ENCODE results near the gene VRK3.
A peak's percentile ranks its signal among the peaks of the same experiment; 100 is the strongest.
"Not testable (repeated sequence)": the region's sequence is repeated elsewhere in the genome, so short reads cannot be mapped to it uniquely, and the experiment has no call there.

VRK3 gene

GRCh38 chr19:50025022-50025793, at the start of gene VRK3:
TSS of gene VRK3 (minus strand) at chr19:50025372. CDS start at chr19:50016162, 9,210 bp downstream.
- Histone ChIP-seq H3K27me3 (ENCODE audit: control insufficient read depth in 2 of 2, insufficient read depth in 2 of 2, low read length in 2 of 2) (no peaks in the 10 kb centered on the region), H3K4me1 (ENCODE audit: control insufficient read depth in 2 of 2, insufficient read depth in 2 of 2, low read length in 2 of 2) (peaks cover 10 to 16% of the 10 kb centered on the region in 2 donors), H3K36me3 (ENCODE audit: control insufficient read depth in 2 of 2, insufficient read depth in 2 of 2, low read length in 2 of 2) (peaks cover 0 to 12% of the 10 kb centered on the region in 2 donors), H3K27ac (ENCODE audit: low read depth in 2 of 2, low read length in 2 of 2) (peak within 1 kb of the TSS; percentile 94 to 98), H3K9ac (ENCODE audit: low read depth in 1 of 2, low read length in 2 of 2) (peak within 1 kb of the TSS; percentile 97 to 98), H3K4me3 (ENCODE audit: low read length in 2 of 2) (peak within 1 kb of the TSS; percentile 95 to 100), H3K9me3 (ENCODE audit: control insufficient read depth in 2 of 2, low read length in 2 of 2) (no peaks in the 10 kb centered on the region)

GRCh38 chr19:50068382-50068781, 43.2 kb upstream of the VRK3 start:
- H3K9ac ChIP-seq (ENCODE audit: low read depth in 1 of 2, low read length in 2 of 2); H3K4me3 ChIP-seq (ENCODE audit: low read length in 2 of 2); H3K9me3 ChIP-seq (ENCODE audit: control insufficient read depth in 2 of 2, low read length in 2 of 2); H3K27me3 ChIP-seq (ENCODE audit: control insufficient read depth in 2 of 2, insufficient read depth in 2 of 2, low read length in 2 of 2); H3K36me3 ChIP-seq (ENCODE audit: control insufficient read depth in 2 of 2, insufficient read depth in 2 of 2, low read length in 2 of 2); H3K4me1 ChIP-seq (ENCODE audit: control insufficient read depth in 2 of 2, insufficient read depth in 2 of 2, low read length in 2 of 2); H3K27ac ChIP-seq (ENCODE audit: low read depth in 2 of 2, low read length in 2 of 2): not testable (repeated sequence)

GRCh38 chr19:50067575-50067974, 42.4 kb upstream of the VRK3 start:
- no peak overlapping the region for H3K27ac ChIP-seq (ENCODE audit: low read depth in 2 of 2, low read length in 2 of 2)

GRCh38 chr19:50065938-50066337, 40.8 kb upstream of the VRK3 start:
- peaks cover 0 to 3% of the 10 kb centered on the region in 2 donors for H3K27me3 ChIP-seq (ENCODE audit: control insufficient read depth in 2 of 2, insufficient read depth in 2 of 2, low read length in 2 of 2)
- H3K4me1 ChIP-seq (ENCODE audit: control insufficient read depth in 2 of 2, insufficient read depth in 2 of 2, low read length in 2 of 2): no peaks in the 10 kb centered on the region
- no peak overlapping the region for H3K27ac ChIP-seq (ENCODE audit: low read depth in 2 of 2, low read length in 2 of 2)

More at GRCh38 chr19:50067575-50067974, 42.4 kb upstream of the VRK3 start:
- Histone ChIP-seq H3K4me3 (ENCODE audit: low read length in 2 of 2) (no peak overlapping the region), H3K36me3 (ENCODE audit: control insufficient read depth in 2 of 2, insufficient read depth in 2 of 2, low read length in 2 of 2) (no peaks in the 10 kb centered on the region), H3K9ac (ENCODE audit: low read depth in 1 of 2, low read length in 2 of 2) (no peak overlapping the region), H3K9me3 (ENCODE audit: control insufficient read depth in 2 of 2, low read length in 2 of 2) (no peaks in the 10 kb centered on the region), H3K4me1 (ENCODE audit: control insufficient read depth in 2 of 2, insufficient read depth in 2 of 2, low read length in 2 of 2) (no peaks in the 10 kb centered on the region), H3K27me3 (ENCODE audit: control insufficient read depth in 2 of 2, insufficient read depth in 2 of 2, low read length in 2 of 2) (peaks cover 0 to 3% of the 10 kb centered on the region in 2 donors)

GRCh38 chr19:50061650-50062049, 36.5 kb upstream of the VRK3 start:
- peaks cover 11 to 21% of the 10 kb centered on the region in 2 donors for H3K9me3 ChIP-seq (ENCODE audit: control insufficient read depth in 2 of 2, low read length in 2 of 2)
- H3K27ac ChIP-seq (ENCODE audit: low read depth in 2 of 2, low read length in 2 of 2): no peak overlapping the region
- H3K36me3 ChIP-seq (ENCODE audit: control insufficient read depth in 2 of 2, insufficient read depth in 2 of 2, low read length in 2 of 2): no peaks in the 10 kb centered on the region
- H3K4me3 ChIP-seq (ENCODE audit: low read length in 2 of 2): no peak overlapping the region
- H3K27me3 ChIP-seq (ENCODE audit: control insufficient read depth in 2 of 2, insufficient read depth in 2 of 2, low read length in 2 of 2): no peaks in the 10 kb centered on the region
- H3K9ac ChIP-seq (ENCODE audit: low read depth in 1 of 2, low read length in 2 of 2): no peak overlapping the region
- no peaks in the 10 kb centered on the region for H3K4me1 ChIP-seq (ENCODE audit: control insufficient read depth in 2 of 2, insufficient read depth in 2 of 2, low read length in 2 of 2)

More at GRCh38 chr19:50065938-50066337, 40.8 kb upstream of the VRK3 start:
- no peaks in the 10 kb centered on the region for H3K36me3 ChIP-seq (ENCODE audit: control insufficient read depth in 2 of 2, insufficient read depth in 2 of 2, low read length in 2 of 2)
- H3K4me3 ChIP-seq (ENCODE audit: low read length in 2 of 2): no peak overlapping the region
- no peak overlapping the region for H3K9ac ChIP-seq (ENCODE audit: low read depth in 1 of 2, low read length in 2 of 2)
- H3K9me3 ChIP-seq (ENCODE audit: control insufficient read depth in 2 of 2, low read length in 2 of 2): no peaks in the 10 kb centered on the region

- Histone ChIP-seq H3K27ac (ENCODE audit: low read depth in 2 of 2, low read length in 2 of 2) (no peak overlapping the region), H3K9ac (ENCODE audit: low read depth in 1 of 2, low read length in 2 of 2) (no peak overlapping the region), H3K4me3 (ENCODE audit: low read length in 2 of 2) (no peak overlapping the region), H3K36me3 (ENCODE audit: control insufficient read depth in 2 of 2, insufficient read depth in 2 of 2, low read length in 2 of 2) (no peaks in the 10 kb centered on the region), H3K27me3 (ENCODE audit: control insufficient read depth in 2 of 2, insufficient read depth in 2 of 2, low read length in 2 of 2) (no peaks in the 10 kb centered on the region), H3K9me3 (ENCODE audit: control insufficient read depth in 2 of 2, low read length in 2 of 2) (peaks cover 11 to 21% of the 10 kb centered on the region in 2 donors), H3K4me1 (ENCODE audit: control insufficient read depth in 2 of 2, insufficient read depth in 2 of 2, low read length in 2 of 2) (no peaks in the 10 kb centered on the region)
Observed at GRCh38 chr19:50060107-50060506, 34.9 kb upstream of the VRK3 start.

- Histone ChIP-seq H3K4me3 (ENCODE audit: low read length in 2 of 2) (no peak overlapping the region), H3K27ac (ENCODE audit: low read depth in 2 of 2, low read length in 2 of 2) (no peak overlapping the region), H3K36me3 (ENCODE audit: control insufficient read depth in 2 of 2, insufficient read depth in 2 of 2, low read length in 2 of 2) (no peaks in the 10 kb centered on the region), H3K9ac (ENCODE audit: low read depth in 1 of 2, low read length in 2 of 2) (no peak overlapping the region), H3K9me3 (ENCODE audit: control insufficient read depth in 2 of 2, low read length in 2 of 2) (peaks cover 11 to 21% of the 10 kb centered on the region in 2 donors), H3K27me3 (ENCODE audit: control insufficient read depth in 2 of 2, insufficient read depth in 2 of 2, low read length in 2 of 2) (no peaks in the 10 kb centered on the region), H3K4me1 (ENCODE audit: control insufficient read depth in 2 of 2, insufficient read depth in 2 of 2, low read length in 2 of 2) (no peaks in the 10 kb centered on the region)
Observed at GRCh38 chr19:50059045-50059444, 33.9 kb upstream of the VRK3 start.

- Histone ChIP-seq H3K27me3 (ENCODE audit: control insufficient read depth in 2 of 2, insufficient read depth in 2 of 2, low read length in 2 of 2) (no peaks in the 10 kb centered on the region), H3K4me1 (ENCODE audit: control insufficient read depth in 2 of 2, insufficient read depth in 2 of 2, low read length in 2 of 2) (no peaks in the 10 kb centered on the region), H3K4me3 (ENCODE audit: low read length in 2 of 2) (no peak overlapping the region), H3K36me3 (ENCODE audit: control insufficient read depth in 2 of 2, insufficient read depth in 2 of 2, low read length in 2 of 2) (no peaks in the 10 kb centered on the region), H3K9me3 (ENCODE audit: control insufficient read depth in 2 of 2, low read length in 2 of 2) (peaks cover 11 to 21% of the 10 kb centered on the region in 2 donors), H3K9ac (ENCODE audit: low read depth in 1 of 2, low read length in 2 of 2) (no peak overlapping the region), H3K27ac (ENCODE audit: low read depth in 2 of 2, low read length in 2 of 2) (no peak overlapping the region)
Observed at GRCh38 chr19:50058425-50058824, 33.3 kb upstream of the VRK3 start.

- Histone ChIP-seq H3K36me3 (ENCODE audit: control insufficient read depth in 2 of 2, insufficient read depth in 2 of 2, low read length in 2 of 2) (peaks cover 0 to 2% of the 10 kb centered on the region in 2 donors), H3K4me1 (ENCODE audit: control insufficient read depth in 2 of 2, insufficient read depth in 2 of 2, low read length in 2 of 2) (peaks cover 3 to 9% of the 10 kb centered on the region in 2 donors), H3K27me3 (ENCODE audit: control insufficient read depth in 2 of 2, insufficient read depth in 2 of 2, low read length in 2 of 2) (no peaks in the 10 kb centered on the region), H3K9ac (ENCODE audit: low read depth in 1 of 2, low read length in 2 of 2) (no peak overlapping the region), H3K4me3 (ENCODE audit: low read length in 2 of 2) (no peak overlapping the region), H3K27ac (ENCODE audit: low read depth in 2 of 2, low read length in 2 of 2) (no peak overlapping the region), H3K9me3 (ENCODE audit: control insufficient read depth in 2 of 2, low read length in 2 of 2) (peaks cover under 1% of the 10 kb centered on the region in 2 donors)
Observed at GRCh38 chr19:50053119-50053518, 27.9 kb upstream of the VRK3 start.

- no peak overlapping the region for H3K27ac ChIP-seq (ENCODE audit: low read depth in 2 of 2, low read length in 2 of 2)
- H3K4me1 ChIP-seq (ENCODE audit: control insufficient read depth in 2 of 2, insufficient read depth in 2 of 2, low read length in 2 of 2): peaks cover 3 to 9% of the 10 kb centered on the region in 2 donors
- H3K9ac ChIP-seq (ENCODE audit: low read depth in 1 of 2, low read length in 2 of 2): no peak overlapping the region
- H3K36me3 ChIP-seq (ENCODE audit: control insufficient read depth in 2 of 2, insufficient read depth in 2 of 2, low read length in 2 of 2): peaks cover 0 to 2% of the 10 kb centered on the region in 2 donors
- H3K4me3 ChIP-seq (ENCODE audit: low read length in 2 of 2): no peak overlapping the region
- peaks cover 0 to under 1% of the 10 kb centered on the region in 2 donors for H3K9me3 ChIP-seq (ENCODE audit: control insufficient read depth in 2 of 2, low read length in 2 of 2)
- H3K27me3 ChIP-seq (ENCODE audit: control insufficient read depth in 2 of 2, insufficient read depth in 2 of 2, low read length in 2 of 2): no peaks in the 10 kb centered on the region
Observed at GRCh38 chr19:50051964-50052363, 26.8 kb upstream of the VRK3 start.

All from mucosa of rectum (tissue), 2 donors.